GM20000 (cell line): ENCODE data around the gene RARG.
"Not testable (repeated sequence)": the region's sequence is repeated elsewhere in the genome, so short reads cannot be mapped to it uniquely, and the experiment has no call there.

Experiments
- DNase-seq: peaks from one replicate; pipeline ENCODE4 v3.0.0; 2012; ENCODE audit warnings: low spot score
- TF ChIP-seq, protein P1 (sequence below): IDR thresholded peaks from 2 replicates; pipeline ENCODE4 v1.5.1; 2012; ENCODE audit warnings: mild to moderate bottlenecking, control low read depth; ENCODE audit errors: extremely low read depth, missing control alignments

RARG gene

DNA sequence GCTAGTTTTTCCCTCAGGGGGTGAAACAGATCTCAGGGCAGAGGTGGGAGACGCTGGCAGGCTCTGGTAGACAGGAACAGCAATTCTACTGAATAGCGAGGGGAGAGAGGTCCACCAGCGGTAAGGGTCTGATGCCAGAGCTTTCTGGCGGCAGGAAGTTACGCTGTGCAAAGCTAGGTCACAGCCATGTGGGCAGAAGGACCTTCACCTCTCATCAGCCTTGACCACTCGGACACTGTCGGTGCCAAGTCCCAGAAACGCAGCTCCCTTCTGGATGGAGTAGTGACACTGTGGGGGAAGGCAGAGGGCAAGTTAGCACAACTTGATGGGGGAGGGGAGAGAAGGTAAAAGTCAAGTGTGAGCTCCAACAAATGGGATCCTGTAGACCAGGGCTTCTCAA lies 61.8 kb downstream of the RARG start:
- DNase-seq, result no peak
- TF ChIP-seq, protein P1, sequence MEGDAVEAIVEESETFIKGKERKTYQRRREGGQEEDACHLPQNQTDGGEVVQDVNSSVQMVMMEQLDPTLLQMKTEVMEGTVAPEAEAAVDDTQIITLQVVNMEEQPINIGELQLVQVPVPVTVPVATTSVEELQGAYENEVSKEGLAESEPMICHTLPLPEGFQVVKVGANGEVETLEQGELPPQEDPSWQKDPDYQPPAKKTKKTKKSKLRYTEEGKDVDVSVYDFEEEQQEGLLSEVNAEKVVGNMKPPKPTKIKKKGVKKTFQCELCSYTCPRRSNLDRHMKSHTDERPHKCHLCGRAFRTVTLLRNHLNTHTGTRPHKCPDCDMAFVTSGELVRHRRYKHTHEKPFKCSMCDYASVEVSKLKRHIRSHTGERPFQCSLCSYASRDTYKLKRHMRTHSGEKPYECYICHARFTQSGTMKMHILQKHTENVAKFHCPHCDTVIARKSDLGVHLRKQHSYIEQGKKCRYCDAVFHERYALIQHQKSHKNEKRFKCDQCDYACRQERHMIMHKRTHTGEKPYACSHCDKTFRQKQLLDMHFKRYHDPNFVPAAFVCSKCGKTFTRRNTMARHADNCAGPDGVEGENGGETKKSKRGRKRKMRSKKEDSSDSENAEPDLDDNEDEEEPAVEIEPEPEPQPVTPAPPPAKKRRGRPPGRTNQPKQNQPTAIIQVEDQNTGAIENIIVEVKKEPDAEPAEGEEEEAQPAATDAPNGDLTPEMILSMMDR, result no peak

DNA sequence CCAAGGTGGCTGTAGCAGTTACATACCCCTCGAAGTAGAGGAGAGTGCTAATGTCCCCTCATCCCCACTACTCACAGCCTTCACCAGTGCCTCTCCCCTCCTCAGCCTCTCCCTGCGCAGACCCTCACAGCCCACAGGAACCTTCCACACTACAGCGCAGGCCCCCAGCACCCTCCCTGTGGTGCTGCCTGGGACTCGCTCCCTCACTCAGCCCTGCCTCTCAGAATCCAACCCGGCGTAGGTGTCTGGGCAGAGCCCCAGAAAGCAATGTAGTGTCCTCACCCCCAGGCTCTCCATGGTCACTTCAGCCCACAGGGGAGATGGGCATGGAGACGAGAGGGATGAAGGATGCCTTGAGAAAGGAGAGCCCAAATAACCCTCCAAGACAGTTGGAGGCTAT lies 62.4 kb downstream of the RARG start:
- no peak for DNase-seq
- TF ChIP-seq, protein P1, result no peak

DNA sequence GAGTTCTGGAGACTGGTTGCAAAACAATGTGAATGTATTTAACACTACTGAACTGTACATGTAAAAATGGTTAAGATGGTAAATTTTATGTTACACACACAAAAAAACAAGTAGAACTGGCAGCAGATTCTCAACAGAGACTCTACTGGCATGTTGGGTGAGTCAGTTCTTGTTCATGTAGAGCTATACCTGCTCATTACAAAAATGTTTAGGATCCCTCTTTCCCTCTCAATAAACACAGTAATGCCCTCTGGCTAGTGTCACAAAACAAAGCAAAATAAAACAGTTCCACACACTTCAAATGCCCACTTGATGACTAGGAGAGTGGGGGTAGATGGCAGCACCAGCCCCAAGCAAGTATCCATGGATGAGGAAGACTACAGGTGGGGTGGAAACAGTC lies 65.2 kb downstream of the RARG start:
- no peak for DNase-seq
- TF ChIP-seq, protein P1, result no peak

DNA sequence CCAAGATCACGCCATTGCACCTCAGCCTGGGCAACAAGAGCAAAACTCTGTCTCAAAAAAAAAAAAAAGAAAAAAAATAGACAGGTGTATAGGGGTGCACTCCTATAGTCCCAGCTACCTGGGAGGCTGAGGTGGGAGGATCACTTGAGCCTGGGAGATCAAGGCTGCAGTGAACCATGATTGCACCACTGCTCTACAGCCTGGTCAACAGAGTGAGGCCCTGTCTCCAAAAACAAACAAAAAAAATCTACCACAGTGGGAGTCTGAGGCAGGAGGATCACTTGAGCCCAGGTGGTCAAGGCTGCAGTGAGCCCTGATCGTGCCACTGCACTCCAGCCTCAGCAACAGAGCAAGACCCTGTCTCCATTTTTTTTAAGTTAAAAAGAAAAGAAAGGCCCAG lies 69.0 kb downstream of the RARG start:
- DNase-seq, result not testable (repeated sequence)

DNA sequence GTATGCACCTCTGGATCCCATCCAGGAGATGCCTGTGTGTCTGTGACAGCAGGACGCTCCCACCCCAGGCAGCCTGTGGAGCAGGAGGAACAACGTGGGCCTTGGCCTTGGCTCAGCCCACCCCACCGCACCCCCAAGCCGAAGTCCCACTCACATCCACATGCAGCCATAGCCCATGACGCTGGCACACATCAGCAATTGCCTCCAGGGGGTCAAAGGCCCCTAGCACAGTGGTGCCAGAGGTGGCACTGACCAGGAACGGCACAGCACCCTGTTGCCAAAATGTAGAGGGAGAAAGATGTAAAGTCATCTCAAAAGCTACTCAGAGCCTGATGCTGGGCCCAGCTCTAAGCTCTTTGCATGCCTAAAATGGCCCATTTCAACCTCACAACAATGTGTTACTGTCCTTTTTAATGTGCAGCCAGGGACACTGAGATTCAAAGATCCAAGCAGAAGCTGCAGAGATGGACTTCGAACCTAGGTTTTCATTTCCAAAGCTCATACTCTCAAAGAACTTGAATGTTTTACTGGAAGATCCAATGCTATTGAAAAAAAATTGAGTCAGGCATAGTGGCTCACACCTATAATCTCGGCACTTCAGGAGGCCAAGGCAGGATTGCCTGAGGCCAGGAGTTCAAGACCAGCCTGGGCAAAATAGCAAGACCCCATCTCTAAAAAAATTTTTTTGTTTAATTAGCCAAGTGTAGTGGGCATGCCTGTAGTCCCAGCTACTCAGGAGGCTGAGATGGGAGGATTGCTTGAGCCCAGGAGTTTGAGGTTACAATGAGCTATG lies 70.7 kb downstream of the RARG start:
- TF ChIP-seq, protein P1, result no peak
- DNase-seq, result no peak

DNA sequence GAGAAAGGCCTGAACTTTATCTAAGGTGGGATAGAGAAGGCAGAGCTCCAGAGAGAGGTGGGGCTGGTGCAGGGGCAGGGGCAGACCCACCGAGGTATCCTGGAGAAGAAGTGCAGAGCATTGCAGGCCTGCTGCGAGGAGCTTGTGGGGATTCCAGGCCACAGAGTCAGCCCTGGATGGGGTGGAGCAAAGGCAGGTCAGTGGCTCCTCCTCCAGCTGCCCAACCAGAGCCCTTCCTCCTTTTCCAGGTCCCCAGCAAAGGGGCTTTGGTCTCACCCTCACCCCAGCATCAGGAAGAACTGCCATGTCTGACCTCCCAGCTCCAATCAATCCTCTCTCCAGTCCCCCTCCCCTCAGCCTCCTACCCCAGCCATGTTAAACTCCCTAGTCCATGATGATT lies 71.3 kb downstream of the RARG start:
- TF ChIP-seq, protein P1, result no peak
- no peak for DNase-seq
